IPS-18a (cell line): Measurements from ENCODE around the gene CABP7.

Experiments
- H3K27ac ChIP-seq: one replicate; pipeline ENCODE4 v1.5.1; 2013; ENCODE audit warnings: low read length
- H3K27me3 ChIP-seq: one replicate; pipeline ENCODE4 v1.6.1; 2013; ENCODE audit warnings: mild to moderate bottlenecking, low read length; ENCODE audit not compliant: control insufficient read depth, insufficient read depth
- H3K36me3 ChIP-seq: one replicate; pipeline ENCODE4 v1.6.1; 2013; ENCODE audit warnings: low read depth, low read length; ENCODE audit not compliant: control insufficient read depth
- H3K4me1 ChIP-seq: one replicate; pipeline ENCODE4 v1.6.1; 2013; ENCODE audit warnings: low read depth, low read length; ENCODE audit not compliant: control insufficient read depth
- H3K4me3 ChIP-seq: one replicate; pipeline ENCODE4 v1.5.1; 2013; ENCODE audit warnings: low read length
- H3K9ac ChIP-seq: one replicate; pipeline ENCODE4 v1.6.1; 2013; ENCODE audit warnings: mild to moderate bottlenecking, low read length, moderate library complexity
- H3K9me3 ChIP-seq: one replicate; pipeline ENCODE4 v1.6.1; 2013; ENCODE audit warnings: low read depth, low read length; ENCODE audit not compliant: control insufficient read depth

CABP7 gene

DNA sequence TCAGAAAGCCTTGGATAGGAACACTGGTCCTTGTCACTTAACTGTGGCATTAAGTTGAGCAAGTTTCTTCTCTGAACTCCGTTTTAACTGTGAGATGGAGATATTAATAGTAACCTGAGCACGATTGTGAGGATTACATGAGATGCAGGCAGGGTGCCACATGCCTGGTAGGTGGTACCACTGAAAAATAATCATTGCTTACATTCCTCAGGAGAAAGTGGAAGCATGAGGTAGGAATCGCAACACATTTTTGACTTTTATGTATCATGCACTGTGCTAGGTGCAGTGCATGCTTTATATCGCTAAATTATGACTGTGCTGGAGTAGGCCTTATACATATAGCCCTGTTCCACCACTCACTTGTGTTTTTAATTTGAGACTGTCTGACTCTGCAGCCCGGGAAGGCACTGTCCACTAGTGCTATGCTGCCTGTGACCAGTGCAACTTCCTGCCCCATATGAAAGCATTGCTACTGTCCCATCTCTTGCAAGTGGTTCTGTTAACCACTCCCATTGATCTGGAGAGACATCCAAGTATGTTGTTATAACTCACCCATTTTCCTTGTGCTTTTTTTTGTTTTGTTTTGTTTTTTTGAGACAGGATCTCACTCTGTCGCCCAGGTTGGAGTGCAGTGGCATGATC lies 48.4 kb downstream of the CABP7 start:
- Histone ChIP-seq H3K9me3 (no peaks in the 10 kb centered on the region), H3K4me3 (peak overlapping the region; percentile 86), H3K9ac (peak overlapping the region; percentile 79), H3K36me3 (peaks cover 24% of the 10 kb centered on the region), H3K27ac (no peak overlapping the region), H3K4me1 (peaks cover 4% of the 10 kb centered on the region), H3K27me3 (no peaks in the 10 kb centered on the region)

GRCh38 chr22:29769723-29770321 lies 50.0 kb downstream of the CABP7 start:
- Histone ChIP-seq H3K4me1 (peaks cover 4% of the 10 kb centered on the region), H3K27ac (no peak overlapping the region), H3K9me3 (no peaks in the 10 kb centered on the region), H3K27me3 (no peaks in the 10 kb centered on the region), H3K36me3 (peaks cover 24% of the 10 kb centered on the region), H3K4me3 (no peak overlapping the region), H3K9ac (no peak overlapping the region)

DNA sequence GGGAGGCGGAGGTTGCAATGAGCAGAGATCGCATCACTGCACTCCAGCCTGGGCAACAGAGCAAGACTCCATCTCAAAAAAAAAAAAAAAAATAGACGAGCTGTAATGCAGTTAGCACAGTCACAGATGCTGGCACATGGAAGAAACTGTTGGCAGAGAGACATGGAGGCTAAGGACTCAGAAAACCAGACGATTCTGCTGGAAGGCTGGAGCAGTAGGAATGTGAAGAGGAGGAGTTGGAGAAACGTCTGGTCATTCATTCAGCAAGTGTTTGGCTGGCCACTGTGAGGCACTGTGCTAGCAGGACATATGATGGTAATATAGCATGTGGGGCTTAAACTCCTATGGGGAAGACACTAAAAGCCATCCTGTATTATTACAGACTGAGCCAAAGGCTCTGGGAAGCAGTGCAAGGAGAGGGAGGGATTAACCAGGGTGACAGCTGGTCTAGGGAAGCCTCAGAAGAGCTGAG lies 52.4 kb downstream of the CABP7 start:
- peaks cover 4% of the 10 kb centered on the region for H3K4me1 ChIP-seq
- H3K9me3 ChIP-seq = no peaks in the 10 kb centered on the region
- no peak overlapping the region for H3K4me3 ChIP-seq
- H3K27ac ChIP-seq = no peak overlapping the region
- H3K9ac ChIP-seq = no peak overlapping the region
- no peaks in the 10 kb centered on the region for H3K27me3 ChIP-seq
- H3K36me3 ChIP-seq = peaks cover 24% of the 10 kb centered on the region

- Histone ChIP-seq H3K4me3 (no peak overlapping the region), H3K36me3 (peaks cover 24% of the 10 kb centered on the region), H3K27ac (no peak overlapping the region), H3K27me3 (no peaks in the 10 kb centered on the region), H3K9ac (no peak overlapping the region), H3K4me1 (peaks cover 1% of the 10 kb centered on the region), H3K9me3 (no peaks in the 10 kb centered on the region)
Measured at GRCh38 chr22:29773233-29773632, 53.4 kb downstream of the CABP7 start.

- no peaks in the 10 kb centered on the region for H3K36me3 ChIP-seq
- H3K27me3 ChIP-seq = no peaks in the 10 kb centered on the region
- no peak overlapping the region for H3K4me3 ChIP-seq
- no peaks in the 10 kb centered on the region for H3K4me1 ChIP-seq
- no peaks in the 10 kb centered on the region for H3K9me3 ChIP-seq
- H3K9ac ChIP-seq = no peak overlapping the region
- H3K27ac ChIP-seq = no peak overlapping the region
Measured at GRCh38 chr22:29780220-29780619, 60.4 kb downstream of the CABP7 start.

- no peak overlapping the region for H3K4me3 ChIP-seq
- no peak overlapping the region for H3K27ac ChIP-seq
- H3K27me3 ChIP-seq = no peaks in the 10 kb centered on the region
- no peaks in the 10 kb centered on the region for H3K4me1 ChIP-seq
- H3K9me3 ChIP-seq = no peaks in the 10 kb centered on the region
- no peak overlapping the region for H3K9ac ChIP-seq
- H3K36me3 ChIP-seq = no peaks in the 10 kb centered on the region
Measured at GRCh38 chr22:29780748-29781676, 61.2 kb downstream of the CABP7 start.
